ENCODE measurements around the gene BIRC5. TPM values are rescaled to one million over a fixed set of nuclear protein-coding genes. Genes with fewer than 3 reads are reported as not detected.

Gene BIRC5
- total RNA-seq, 1 experiment from 2014 or later: 140 TPM

DNA sequence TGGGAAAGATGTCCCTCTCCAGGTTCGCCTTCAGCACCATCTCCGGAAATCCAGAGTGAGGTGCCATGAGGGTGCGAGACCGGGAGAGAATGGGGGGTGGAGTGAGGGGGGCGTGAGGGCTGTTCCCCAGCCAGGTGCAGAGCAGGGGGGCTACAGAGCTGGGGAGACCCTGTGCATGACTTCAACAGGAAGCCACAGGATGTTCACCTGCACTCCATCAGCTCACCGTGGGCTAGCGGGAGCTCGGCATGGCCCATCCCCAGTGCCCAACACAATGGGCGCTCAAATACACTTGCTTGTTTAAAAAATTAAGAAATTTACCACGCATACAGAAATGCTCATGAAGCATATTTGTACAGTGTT lies 45.1 kb downstream of the BIRC5 start:
- POLR2A ChIA-PET: no interaction called here
- CTCF ChIA-PET: interaction anchor here (1.4 kb wide), 2 partner anchors 8 to 9 kb away, joined by 3 to 6 read pairs; no protein-coding TSS in a partner anchor
- RAD21 ChIA-PET (ENCODE audit: low non-redundant PET in 1 of 2, low total read pairs in 2 of 2, uncharacterized antibody in 2 of 2, unreplicated experiment in 2 of 2): no interaction called here
- intact Hi-C loops (cut with micrococcal nuclease): no loop called here
- Histone ChIP-seq H3K27ac (ENCODE audit: low read depth, low read length) (no peak overlapping the region), H3K4me2 (ENCODE audit: low read length) (no peak overlapping the region), H3K4me1 (ENCODE audit: control insufficient read depth in 1 of 2, insufficient read depth in 2 of 2, low read length in 2 of 2) (peaks cover 0 to 5% of the 10 kb centered on the region in 2 experiments; a peak in 1 of 4 replicates), H3K27me3 (ENCODE audit: insufficient read depth, low read length) (no peaks in the 10 kb centered on the region), H3K9ac (ENCODE audit: low read length) (no peak overlapping the region), H3K9me3 (ENCODE audit: control insufficient read depth in 1 of 2, insufficient read depth in 1 of 2, low read depth in 1 of 2, low read length in 2 of 2) (no peaks in the 10 kb centered on the region), H3K36me3 (ENCODE audit: control insufficient read depth in 1 of 2, insufficient read depth in 2 of 2, low read length in 2 of 2) (no peaks in the 10 kb centered on the region), H3K4me3 (replicated peaks in 1 of 2; ENCODE audit: low read depth in 1 of 2, low read length in 2 of 2) (no peak overlapping the region), H3K9me2 (ENCODE audit: insufficient read depth) (no peaks in the 10 kb centered on the region), H3K79me2 (ENCODE audit: insufficient read depth, low read length) (no peaks in the 10 kb centered on the region), H2AFZ (ENCODE audit: low read depth, low read length, poor library complexity, severe bottlenecking) (no peak overlapping the region), H4K20me1 (ENCODE audit: insufficient read depth) (no peaks in the 10 kb centered on the region)
- BruUV-seq (replicated peaks): no TSS peak
- TF ChIP-seq SP1 (IDR thresholded peaks at IDR 0.05; ENCODE audit: low read depth) (no peak), ZNF274 (IDR thresholded peaks at IDR 0.05; ENCODE audit: low read depth, low read length) (no peak), EGR1 (IDR thresholded peaks at IDR 0.05; ENCODE audit: low read depth) (no peak), ZFX (IDR thresholded peaks at IDR 0.05) (no peak), ELF1 (IDR thresholded peaks at IDR 0.05; ENCODE audit: borderline replicate concordance, low read depth) (no peak), POLR2AphosphoS5 (IDR thresholded peaks at IDR 0.05; ENCODE audit: low read depth, low read length) (no peak), CBX3 (IDR thresholded peaks at IDR 0.05; ENCODE audit: low read depth) (no peak), EZH2 (IDR thresholded peaks at IDR 0.05) (no peak), SRF (IDR thresholded peaks at IDR 0.05; ENCODE audit: low read depth) (no peak), JUND (IDR thresholded peaks at IDR 0.05) (no peak), EZH2phosphoT487 (IDR thresholded peaks at IDR 0.05; ENCODE audit: borderline replicate concordance) (no peak), SIN3A (IDR thresholded peaks at IDR 0.05; ENCODE audit: low read depth) (no peak), TCF7L2 (IDR thresholded peaks at IDR 0.05; ENCODE audit: borderline replicate concordance, extremely low read depth, insufficient read depth, insufficient read length) (no peak)
- TF ChIP-seq, protein P1, sequence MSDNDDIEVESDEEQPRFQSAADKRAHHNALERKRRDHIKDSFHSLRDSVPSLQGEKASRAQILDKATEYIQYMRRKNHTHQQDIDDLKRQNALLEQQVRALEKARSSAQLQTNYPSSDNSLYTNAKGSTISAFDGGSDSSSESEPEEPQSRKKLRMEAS (IDR thresholded peaks at IDR 0.05): no peak
- TF ChIP-seq, protein P2, sequence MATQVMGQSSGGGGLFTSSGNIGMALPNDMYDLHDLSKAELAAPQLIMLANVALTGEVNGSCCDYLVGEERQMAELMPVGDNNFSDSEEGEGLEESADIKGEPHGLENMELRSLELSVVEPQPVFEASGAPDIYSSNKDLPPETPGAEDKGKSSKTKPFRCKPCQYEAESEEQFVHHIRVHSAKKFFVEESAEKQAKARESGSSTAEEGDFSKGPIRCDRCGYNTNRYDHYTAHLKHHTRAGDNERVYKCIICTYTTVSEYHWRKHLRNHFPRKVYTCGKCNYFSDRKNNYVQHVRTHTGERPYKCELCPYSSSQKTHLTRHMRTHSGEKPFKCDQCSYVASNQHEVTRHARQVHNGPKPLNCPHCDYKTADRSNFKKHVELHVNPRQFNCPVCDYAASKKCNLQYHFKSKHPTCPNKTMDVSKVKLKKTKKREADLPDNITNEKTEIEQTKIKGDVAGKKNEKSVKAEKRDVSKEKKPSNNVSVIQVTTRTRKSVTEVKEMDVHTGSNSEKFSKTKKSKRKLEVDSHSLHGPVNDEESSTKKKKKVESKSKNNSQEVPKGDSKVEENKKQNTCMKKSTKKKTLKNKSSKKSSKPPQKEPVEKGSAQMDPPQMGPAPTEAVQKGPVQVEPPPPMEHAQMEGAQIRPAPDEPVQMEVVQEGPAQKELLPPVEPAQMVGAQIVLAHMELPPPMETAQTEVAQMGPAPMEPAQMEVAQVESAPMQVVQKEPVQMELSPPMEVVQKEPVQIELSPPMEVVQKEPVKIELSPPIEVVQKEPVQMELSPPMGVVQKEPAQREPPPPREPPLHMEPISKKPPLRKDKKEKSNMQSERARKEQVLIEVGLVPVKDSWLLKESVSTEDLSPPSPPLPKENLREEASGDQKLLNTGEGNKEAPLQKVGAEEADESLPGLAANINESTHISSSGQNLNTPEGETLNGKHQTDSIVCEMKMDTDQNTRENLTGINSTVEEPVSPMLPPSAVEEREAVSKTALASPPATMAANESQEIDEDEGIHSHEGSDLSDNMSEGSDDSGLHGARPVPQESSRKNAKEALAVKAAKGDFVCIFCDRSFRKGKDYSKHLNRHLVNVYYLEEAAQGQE (IDR thresholded peaks at IDR 0.05; ENCODE audit: low read depth): no peak
- TF ChIP-seq, protein P3, sequence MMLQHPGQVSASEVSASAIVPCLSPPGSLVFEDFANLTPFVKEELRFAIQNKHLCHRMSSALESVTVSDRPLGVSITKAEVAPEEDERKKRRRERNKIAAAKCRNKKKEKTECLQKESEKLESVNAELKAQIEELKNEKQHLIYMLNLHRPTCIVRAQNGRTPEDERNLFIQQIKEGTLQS (IDR thresholded peaks at IDR 0.05): no peak
- TF ChIP-seq, protein P4, sequence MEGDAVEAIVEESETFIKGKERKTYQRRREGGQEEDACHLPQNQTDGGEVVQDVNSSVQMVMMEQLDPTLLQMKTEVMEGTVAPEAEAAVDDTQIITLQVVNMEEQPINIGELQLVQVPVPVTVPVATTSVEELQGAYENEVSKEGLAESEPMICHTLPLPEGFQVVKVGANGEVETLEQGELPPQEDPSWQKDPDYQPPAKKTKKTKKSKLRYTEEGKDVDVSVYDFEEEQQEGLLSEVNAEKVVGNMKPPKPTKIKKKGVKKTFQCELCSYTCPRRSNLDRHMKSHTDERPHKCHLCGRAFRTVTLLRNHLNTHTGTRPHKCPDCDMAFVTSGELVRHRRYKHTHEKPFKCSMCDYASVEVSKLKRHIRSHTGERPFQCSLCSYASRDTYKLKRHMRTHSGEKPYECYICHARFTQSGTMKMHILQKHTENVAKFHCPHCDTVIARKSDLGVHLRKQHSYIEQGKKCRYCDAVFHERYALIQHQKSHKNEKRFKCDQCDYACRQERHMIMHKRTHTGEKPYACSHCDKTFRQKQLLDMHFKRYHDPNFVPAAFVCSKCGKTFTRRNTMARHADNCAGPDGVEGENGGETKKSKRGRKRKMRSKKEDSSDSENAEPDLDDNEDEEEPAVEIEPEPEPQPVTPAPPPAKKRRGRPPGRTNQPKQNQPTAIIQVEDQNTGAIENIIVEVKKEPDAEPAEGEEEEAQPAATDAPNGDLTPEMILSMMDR (IDR thresholded peaks at IDR 0.05 in 2 of 3, conservative IDR thresholded peaks at IDR 0.05 in 1 of 3; ENCODE audit: borderline replicate concordance in 1 of 3, insufficient read depth in 1 of 3, low read depth in 2 of 3, low read length in 2 of 3): no peak
- no peak for ATAC-seq
- DNase-seq (ENCODE audit: low read depth, low spot score): no peak

Measured in HCT116 (cell line).